ELF-1 (cell line): ENCODE measurements around the gene CCDC97.
A peak's percentile ranks its signal among the peaks of the same experiment; 100 is the strongest.

ENCODE experiments used
- DNase-seq: peaks from one replicate; pipeline ENCODE4 v3.0.0-alpha.2; 2016; ENCODE audit warnings: low read depth, low spot score

CCDC97 gene

DNA sequence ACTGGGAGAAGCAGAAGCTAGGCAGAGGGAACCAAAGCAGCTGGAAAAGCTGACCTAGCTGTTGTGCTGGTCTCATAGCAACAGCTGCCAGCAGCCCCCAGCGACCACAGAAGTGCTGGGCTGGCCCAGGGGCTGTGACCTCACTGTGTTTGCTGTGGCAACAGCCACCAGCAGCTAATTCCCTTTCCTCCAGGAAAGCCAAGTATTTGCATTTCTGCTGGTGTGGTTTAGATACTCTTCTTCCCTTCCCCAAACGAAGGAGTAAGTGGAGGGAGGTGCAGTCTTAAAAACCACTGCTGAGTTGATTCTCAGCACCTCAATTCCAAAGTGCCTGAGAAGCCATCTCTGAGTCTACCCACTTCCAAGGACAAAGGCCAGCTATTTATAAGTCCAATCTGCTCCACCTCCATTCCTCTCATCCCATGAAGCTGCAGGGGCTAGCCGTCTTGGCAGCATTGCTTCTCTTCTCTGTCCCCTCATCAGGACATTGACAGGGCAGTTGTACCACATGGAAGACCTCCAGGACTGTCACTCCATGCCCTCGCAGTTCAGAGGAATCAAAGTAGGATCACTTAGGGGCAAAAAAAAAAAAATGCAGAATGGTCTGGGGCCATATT is 11.5 kb upstream of the CCDC97 start:
- DNase-seq = peak; percentile 48

DNA sequence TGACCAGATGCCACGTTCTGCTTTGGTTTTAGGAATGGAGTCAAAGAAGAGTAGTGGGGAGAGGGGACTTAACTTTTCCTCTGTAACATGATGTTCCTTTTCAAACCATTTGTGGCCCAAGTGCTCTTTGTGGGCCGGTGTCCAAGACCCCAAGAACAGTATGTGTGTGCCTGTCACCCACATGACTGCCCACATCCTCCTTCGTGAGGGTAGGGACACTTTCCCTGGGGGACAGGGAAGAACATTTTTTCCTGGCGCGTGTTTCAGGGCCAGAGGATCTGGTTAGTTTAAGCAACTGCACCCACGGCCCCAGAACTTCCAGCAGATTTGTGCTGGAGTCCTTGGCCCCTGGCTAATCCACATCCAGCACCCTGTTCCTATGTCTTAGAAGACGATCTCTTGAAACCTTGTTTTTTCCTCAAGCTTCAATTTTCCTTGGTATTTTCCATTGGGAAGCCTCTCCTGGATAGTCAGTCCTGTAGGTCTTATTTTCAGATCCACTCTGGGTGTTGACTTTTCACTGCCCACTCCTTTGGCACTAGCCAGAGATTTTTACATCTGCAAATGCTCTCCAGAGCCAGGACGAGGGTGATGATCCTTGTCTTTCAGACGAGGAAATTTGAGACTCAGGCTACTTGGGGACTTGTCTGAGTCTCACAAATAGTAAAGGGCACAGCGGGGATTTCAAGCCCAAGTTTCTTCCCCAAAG is 10.8 kb upstream of the CCDC97 start:
- no peak for DNase-seq

DNA sequence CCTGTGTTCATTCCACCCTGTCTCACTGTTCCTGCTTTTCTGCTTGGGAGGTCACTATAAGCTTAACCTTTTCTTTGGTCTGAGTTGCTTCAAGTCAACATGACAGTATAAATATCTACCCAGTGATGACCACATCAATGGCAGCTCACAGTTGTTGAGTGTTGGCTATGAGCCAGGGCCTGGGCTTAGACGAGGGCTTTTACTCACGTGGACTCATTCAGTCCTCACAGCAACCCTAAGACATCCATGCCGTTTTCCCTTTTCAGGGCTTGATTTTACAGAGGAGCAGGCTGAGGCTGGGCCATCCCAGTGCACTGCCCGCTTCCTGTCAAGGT is 10.2 kb upstream of the CCDC97 start:
- DNase-seq = no peak

DNA sequence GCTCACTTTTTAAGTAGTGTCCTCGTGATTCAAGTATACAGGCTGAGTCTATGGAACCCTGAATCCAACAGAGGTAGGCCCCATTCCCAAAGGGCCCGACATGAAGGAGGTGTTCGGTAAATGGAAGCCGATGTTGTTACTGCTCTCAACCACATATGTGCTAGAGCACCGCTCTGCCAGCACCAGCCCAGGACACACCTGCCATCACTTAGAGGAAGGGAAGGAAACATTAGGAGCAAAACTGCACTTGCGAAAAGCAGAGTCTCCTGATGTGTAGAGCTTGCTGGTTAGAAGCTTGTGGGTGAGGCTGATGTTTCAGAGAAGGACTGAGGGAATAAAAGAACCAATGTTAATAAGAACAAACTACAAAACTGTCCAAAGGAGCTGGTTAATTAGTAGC is 9.4 kb upstream of the CCDC97 start:
- no peak for DNase-seq

DNA sequence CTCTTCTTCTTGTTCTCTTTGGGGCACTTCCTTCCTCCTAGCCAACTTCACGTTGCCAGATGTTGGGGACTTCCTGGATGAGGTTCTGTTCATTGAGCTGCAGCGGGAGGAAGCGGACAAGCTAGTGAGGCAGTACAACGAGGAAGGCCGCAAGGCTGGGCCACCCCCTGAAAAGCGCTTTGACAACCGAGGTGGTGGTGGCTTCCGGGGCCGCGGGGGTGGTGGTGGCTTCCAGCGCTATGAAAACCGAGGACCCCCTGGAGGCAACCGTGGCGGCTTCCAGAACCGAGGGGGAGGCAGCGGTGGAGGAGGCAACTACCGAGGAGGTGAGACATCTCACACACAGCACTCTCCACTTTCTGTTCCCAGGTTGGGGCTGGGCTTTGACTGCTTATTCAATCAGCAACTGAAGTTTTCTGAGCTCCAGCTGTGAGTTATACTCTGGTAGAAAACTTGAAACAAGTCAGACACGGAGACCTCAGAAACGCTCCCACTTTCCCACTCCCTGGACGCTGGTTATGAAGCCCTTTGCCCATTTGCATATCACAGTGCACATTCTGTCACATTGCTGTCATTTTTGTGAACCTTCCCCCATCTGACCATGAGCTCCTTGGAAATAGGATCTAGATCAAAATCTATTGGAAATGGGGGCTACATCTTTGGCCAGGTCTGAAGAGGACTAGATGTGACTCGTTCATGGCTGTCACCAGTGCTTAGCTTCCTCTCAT is 7.2 kb upstream of the CCDC97 start:
- no peak for DNase-seq

DNA sequence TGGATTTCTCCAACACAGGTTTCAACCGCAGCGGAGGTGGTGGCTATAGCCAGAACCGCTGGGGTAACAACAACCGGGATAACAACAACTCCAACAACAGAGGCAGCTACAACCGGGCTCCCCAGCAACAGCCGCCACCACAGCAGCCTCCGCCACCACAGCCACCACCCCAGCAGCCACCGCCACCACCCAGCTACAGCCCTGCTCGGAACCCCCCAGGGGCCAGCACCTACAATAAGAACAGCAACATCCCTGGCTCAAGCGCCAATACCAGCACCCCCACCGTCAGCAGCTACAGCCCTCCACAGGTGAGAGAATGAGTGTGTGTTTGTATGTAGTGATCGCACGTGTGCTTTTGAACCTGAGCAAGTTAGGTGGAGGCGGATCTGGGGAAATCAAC is 6.0 kb upstream of the CCDC97 start:
- no peak for DNase-seq

DNA sequence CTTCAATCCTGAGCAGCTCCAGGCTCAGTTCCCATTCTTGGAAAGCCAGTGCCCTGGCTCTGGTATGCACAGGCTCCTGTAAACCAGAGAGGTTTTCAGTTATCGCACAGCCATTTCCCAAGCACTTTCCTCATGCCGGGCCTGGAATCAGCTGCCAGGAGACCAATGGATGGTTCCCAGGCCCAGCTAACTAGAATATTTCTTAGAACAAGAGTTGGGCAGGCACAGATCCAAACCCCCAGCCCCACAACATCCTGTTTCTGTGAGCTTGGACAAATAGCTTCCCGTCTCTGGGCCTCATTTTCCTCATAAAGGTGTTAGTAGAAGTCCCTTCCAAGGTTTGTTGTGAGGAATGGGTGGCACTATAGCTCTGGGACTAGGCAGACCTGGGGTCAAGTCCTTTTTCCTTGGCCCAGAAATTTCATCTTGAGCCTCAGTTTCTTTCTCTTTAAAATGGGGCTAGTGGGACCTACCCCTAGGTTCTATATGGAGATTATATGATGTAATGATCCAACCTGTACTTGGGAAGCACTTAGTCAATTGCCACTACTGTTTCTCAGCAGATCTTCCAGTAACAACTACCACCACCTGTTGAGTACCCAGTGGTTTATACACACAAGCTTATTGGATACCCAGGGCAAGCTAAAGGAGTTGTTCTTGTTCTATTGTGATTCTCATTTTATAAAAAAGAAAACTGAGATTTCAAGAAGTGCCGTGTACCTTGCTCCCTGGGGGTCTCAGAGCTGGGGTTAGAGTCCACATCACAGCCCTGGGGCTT is 5.1 kb upstream of the CCDC97 start:
- DNase-seq = no peak

DNA sequence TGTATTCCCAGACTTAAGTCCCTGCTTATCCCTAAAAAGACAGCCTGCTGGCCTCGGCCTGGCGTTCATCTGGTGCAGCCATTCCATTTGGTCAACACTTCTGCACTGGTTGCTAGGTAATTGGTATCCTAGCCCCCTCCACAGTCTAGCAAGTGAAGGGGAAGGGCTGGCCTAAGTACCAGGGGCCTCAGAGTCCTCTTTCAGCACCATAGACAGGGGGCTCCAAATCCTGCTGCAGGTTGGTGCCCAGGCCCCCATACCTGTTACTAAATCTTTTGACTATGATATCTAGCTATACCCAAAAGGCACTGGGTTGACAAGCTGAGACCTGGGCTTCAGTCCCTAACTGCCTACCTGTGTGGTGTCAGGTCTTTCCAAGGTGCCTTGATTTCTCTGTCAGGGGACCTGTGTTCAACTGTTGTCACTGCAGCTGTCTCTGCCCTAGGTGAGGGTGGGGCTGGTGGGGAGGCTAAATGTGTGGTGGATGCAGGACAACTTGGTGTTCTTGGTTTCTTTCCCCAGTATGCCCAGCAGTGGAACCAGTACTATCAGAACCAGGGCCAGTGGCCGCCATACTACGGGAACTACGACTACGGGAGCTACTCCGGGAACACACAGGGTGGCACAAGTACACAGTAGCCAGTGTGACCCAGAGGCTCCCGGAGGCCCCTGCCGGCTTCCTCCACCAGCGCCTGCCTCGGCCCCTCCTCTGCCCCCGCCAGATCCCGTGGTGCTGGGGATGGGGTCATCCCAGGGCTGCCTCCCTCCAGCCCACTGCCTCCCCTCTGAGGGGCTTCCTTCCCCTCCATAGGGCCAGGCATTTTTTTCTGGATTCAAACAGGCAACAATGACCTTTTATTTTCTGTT is 3.8 kb upstream of the CCDC97 start:
- no peak for DNase-seq

DNA sequence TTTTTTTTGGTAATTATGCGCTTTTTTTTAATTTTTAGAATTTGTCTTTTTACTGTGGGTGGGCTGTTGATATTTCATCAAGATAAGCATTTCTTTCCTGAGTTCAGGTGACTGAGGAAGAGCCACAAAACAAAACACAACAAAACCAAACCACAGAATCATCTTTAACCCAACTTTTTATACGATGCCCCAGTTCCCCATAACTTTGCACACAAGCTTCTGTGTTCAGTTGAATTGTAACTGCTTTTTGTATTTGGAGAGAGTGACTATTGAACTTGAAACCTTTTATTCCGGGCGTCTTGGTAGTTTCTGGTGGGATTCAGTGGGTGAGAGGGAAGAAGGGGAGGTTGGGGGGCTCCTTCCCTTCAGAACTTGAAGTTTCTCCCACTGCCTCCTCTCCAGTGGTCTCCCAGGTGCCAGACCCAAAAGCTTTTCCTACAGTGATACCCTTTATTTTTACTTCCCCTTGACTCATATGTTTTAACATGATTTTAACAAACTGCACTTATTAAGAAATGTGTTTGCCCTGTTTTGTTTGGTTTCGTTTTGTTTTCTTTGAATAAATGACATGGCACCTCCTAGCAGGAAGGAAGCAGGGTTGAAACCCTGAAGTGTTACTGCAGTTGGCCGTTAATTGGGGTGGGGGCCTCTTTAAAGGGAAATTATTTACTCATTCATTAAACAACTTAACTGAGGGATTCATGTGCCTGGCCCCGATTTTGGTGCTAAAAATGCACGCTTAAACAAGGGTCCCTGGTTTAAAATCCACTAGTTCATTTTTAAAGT is 2.7 kb upstream of the CCDC97 start:
- no peak for DNase-seq

DNA sequence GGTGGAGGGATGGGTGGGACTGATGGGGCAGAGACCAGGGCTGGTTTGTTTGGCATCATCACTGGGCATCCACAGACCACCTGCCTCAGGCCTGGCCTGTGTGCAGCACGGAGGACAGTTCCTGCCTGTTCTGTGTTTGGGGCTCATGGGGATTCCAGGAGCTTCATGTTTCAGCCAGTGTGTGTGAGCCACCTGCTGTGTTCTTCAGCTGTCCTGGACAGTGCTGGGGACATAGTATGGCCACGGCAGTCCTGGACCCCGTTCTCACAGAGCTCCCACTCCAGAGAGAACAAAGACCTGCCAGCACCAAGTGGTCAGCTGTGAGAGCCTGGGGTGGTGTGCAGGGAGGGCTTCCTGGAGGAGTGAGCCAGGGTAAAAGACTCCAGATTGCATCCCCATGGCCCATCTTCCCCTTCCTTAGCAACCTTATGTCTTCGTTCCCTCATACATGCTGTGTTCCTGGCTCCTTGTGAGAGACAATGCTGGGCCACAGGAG is 2.0 kb upstream of the CCDC97 start:
- DNase-seq = no peak

DNA sequence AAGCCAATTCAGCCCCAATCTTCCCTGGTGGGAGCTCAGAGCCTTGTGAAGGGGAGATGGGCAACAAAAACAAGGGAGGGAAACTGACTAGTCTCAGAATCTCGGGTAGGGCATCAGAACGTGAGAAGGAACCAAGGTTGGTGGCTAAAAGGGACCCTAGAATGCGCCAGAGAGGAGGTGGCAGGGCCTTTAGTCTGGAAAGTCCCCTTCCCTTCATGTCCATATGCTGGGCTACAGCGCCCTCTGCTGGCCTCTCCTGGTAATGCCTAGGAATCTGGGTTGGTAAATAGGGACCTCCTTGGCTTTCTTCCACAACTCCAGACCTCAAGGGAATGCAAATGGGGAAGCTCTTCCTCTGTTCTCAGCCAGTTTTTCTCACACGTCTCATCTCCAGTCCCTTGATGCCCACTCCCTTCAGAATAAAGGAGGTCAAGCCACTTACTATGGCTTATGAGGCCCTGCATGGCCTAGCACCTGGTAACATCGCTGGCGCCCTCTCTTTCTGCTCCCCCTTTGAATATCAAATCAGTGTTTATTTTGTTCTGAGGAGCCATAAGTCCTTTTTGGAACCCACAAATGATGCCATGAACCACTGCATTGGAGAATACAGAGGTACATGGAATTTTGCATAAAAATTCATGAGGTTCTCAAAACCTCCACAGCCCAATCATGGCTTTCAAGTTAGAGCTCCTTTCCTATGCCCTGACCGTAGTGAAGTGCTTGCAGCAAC is 1.4 kb upstream of the CCDC97 start:
- peak; percentile 94 for DNase-seq

DNA sequence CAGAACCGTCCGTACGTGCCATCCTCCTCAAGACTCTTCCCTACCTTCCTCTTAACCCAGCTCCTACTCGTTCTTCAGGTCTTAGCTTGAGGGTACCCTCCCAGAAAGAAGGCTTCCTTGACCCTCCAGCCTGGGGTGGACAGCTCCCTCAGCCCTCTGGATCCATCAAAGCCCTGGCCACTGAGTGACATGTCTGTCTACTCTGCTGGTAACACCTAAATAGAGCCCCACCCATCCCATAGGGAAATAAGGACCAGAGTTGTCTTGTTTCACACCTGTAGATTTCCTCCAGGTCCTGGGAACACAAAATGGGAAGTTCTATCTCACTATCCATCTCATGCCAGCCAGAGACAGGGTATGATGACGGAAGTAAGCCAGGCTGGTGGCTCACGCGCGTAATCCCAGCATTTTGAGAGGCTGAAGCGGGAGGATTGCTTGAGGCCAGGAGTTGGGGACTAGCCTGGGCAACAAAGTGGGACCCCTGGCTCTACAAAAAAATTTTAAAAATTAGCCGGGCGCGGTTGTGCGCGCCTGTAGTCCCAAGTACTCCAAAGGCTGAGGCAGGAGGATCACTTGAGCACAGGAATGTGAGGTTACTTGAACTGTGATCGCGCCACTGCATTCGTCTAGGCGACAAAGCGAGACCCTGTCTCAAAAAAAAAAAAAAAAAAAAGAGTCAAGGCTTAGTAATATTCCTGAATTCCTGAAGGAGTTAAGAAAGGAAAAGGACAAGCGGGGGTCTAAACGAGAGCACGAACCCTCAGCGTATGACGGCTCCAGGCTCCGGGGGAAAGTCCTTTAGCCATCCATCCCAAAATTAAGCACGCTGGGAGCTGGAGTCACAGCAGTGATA is 566 bp upstream of the CCDC97 start:
- peak; percentile 37 for DNase-seq

DNA sequence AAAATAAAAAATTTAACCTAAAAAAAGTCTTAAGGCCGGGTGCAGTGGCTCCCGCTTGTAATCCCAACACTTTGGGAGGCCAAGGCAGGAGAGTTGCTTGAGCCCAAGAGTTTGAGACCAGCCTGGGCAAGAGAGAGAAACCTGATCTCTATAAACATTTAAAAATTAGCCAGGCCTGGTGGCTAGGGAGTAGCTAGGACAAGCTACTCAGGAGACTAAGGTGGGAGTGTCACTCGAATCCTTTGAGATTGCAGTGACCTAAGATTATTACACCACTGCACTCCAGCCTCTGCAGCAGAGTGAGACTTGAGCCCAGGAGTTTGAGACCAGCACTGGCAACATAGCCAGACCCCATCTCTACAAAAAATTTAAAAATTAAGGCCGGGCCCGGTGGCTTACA is 1.1 kb downstream of the CCDC97 start:
- DNase-seq = no peak

DNA sequence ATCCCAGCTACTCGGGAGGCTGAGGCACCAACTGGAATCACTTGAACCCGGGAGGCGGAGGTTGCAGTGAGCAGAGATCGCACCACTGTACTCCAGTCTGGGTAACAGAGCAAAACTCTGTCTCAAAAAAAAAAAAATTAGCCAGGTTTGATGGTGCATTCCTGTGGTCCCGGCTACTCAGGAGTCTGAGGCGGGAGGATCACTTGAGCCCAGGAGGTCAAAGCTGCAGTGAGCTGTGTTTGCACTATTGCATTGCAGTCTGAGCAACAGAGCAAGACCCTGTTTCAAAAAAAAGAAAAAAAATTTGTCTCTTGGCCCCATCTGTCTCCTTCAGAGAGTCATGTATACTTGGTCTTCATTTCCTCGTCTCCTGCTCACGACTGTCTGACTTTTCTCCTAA is 1.6 kb downstream of the CCDC97 start:
- no peak for DNase-seq

DNA sequence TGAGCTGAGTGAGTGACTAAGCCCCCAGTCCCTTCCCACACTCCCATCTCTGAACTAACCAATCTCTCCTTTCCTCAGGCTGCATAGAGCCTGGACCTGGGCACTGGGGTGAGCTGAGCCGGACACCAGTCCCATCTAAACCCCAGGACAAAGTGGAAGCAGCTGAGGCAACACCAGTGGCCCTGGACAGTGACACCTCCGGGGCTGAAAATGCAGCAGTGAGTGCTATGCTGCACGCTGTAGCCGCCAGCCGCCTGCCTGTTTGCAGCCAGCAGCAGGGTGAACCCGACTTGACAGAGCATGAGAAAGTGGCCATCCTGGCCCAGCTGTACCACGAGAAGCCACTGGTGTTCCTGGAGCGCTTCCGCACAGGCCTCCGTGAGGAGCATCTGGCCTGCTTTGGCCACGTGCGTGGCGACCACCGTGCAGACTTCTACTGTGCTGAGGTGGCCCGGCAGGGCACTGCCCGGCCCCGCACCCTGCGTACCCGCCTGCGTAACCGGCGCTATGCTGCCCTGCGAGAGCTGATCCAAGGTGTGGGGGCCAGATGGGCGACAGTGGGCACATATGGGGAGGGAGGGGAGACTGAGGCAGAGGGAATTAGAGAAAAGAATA is 6.4 kb downstream of the CCDC97 start:
- no peak for DNase-seq

DNA sequence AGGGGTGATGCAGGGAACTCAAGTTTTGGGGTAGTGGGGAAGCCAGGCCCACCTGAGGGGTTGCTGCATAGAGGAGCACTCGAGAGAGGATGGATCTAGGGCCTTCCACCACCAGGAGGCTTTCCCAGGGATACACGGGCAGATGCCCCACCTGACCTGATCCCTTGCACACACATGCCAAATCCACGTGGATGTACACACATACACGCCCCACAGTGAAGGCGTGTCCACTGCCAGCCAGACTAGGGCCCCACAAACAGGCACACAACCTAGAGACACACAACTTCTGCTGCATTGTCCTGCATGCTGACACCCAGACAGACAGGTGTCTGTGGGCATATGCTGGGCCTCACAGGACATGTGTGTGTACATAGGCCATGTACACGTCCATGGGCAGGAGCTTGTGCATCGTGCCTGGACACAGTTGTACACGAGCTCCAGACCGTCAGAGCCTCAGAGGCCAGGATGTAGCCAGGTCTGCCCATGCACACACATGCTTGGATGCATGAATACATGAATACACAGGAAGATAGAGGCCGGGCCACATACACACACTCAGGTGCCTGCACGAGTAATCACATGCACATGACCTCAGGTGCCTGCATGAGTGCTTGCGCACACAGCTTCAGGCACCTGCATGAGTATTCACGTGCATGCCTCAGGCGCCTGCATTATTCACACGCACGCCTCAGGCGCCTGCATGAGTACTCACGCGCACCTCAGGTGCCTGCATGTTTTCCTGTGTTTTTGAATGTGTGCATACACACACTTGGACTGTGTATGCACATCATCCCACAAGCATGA is 8.9 kb downstream of the CCDC97 start:
- no peak for DNase-seq

DNA sequence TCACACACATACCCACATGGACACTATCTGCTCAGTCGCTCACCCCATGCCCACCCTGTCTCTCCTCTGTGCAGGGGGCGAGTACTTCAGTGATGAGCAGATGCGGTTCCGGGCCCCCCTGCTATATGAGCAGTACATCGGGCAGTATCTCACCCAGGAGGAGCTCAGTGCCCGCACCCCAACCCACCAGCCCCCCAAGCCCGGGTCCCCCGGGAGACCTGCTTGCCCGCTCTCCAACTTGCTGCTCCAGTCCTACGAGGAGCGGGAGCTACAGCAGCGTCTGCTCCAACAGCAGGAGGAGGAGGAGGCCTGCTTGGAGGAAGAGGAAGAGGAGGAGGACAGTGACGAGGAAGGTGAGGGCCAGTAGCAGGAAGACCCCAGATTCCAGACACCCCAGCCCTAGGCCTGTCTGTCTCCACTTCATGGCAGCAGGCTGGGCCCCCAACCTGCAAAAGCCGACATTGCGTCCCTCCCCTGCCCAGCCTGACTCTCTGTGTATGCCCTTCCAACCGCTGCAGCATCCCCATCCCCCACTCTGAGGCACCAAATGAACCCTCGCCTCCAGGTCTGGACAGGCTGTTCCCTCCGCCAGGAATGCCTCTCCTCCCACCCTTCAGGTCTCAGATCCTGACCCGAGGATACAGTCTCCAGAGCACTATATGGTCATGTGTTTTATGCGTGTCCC is 9.7 kb downstream of the CCDC97 start:
- peak; percentile 35 for DNase-seq
